Mammary epithelial cell (primary cell): Measurements from ENCODE around the gene BBS7.

Experiments
- EZH2 ChIP-seq: IDR thresholded peaks from 2 replicates; pipeline ENCODE4 v1.6.1; 2012; ENCODE audit warnings: low read length, inconsistent platforms, borderline replicate concordance
- TF ChIP-seq, protein P1 (sequence below), 2 donors: IDR thresholded peaks in 1 of 2; conservative IDR thresholded peaks in 1 of 2; 2 replicates each; pipeline ENCODE4 v1.5.1; 2011 to 2012; ENCODE audit warnings: inconsistent platforms in 2 of 2, low read length in 2 of 2, mild to moderate bottlenecking in 2 of 2, control low read depth in 1 of 2, low read depth in 1 of 2; ENCODE audit not compliant: insufficient read depth in 1 of 2; ENCODE audit errors: extremely low read depth in 1 of 2

GRCh38 chr4:121827853-121828252, 42.4 kb downstream of the BBS7 start:
- TF ChIP-seq, protein P1, sequence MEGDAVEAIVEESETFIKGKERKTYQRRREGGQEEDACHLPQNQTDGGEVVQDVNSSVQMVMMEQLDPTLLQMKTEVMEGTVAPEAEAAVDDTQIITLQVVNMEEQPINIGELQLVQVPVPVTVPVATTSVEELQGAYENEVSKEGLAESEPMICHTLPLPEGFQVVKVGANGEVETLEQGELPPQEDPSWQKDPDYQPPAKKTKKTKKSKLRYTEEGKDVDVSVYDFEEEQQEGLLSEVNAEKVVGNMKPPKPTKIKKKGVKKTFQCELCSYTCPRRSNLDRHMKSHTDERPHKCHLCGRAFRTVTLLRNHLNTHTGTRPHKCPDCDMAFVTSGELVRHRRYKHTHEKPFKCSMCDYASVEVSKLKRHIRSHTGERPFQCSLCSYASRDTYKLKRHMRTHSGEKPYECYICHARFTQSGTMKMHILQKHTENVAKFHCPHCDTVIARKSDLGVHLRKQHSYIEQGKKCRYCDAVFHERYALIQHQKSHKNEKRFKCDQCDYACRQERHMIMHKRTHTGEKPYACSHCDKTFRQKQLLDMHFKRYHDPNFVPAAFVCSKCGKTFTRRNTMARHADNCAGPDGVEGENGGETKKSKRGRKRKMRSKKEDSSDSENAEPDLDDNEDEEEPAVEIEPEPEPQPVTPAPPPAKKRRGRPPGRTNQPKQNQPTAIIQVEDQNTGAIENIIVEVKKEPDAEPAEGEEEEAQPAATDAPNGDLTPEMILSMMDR (conservative IDR thresholded peaks at IDR 0.05 in 1 of 2, IDR thresholded peaks at IDR 0.05 in 1 of 2; ENCODE audit: extremely low read depth in 1 of 2, insufficient read depth in 1 of 2, low read depth in 1 of 2, low read length in 2 of 2): no peak
- no peak for TF ChIP-seq EZH2
